Mucosa of descending colon (tissue), 3 donors: Measurements from ENCODE around the gene NPDC1. TPM values are rescaled to one million over a fixed set of nuclear protein-coding genes. Genes with fewer than 3 reads are reported as not detected.

Experiments
- ATAC-seq: fragments of 200-7000 bp; cut with Tn5 transposase; one replicate; pipeline ENCODE4 v1.9.1; 2020; ENCODE audit warnings: mild to moderate bottlenecking, moderate library complexity
- DNase-seq, 3 donors: peaks; one replicate each; pipeline ENCODE4 v3.0.0-alpha.2; 2020
- H3K36me3 ChIP-seq: fragments of 200-600 bp; one replicate; pipeline ENCODE4 v1.8.0; 2021; ENCODE audit warnings: low read depth, mild to moderate bottlenecking
- H3K4me1 ChIP-seq: fragments of 200-600 bp; one replicate; pipeline ENCODE4 v1.8.0; 2021; ENCODE audit warnings: low read depth, mild to moderate bottlenecking
- H3K4me3 ChIP-seq: fragments of 200-600 bp; one replicate; pipeline ENCODE4 v1.8.0; 2021; ENCODE audit warnings: mild to moderate bottlenecking
- H3K9me3 ChIP-seq: fragments of 200-600 bp; one replicate; pipeline ENCODE4 v1.8.0; 2021; ENCODE audit warnings: mild to moderate bottlenecking
- intact Hi-C, 2 donors: fragments of 100-400 bp; cut with DNase I in 1 of 2; cut with micrococcal nuclease in 1 of 2; formaldehyde crosslinking; loops; one replicate each; pipeline versions ENCODE4 v1.11.0 to v1.11.1; 2022; cut with DNase I, micrococcal nuclease
- total RNA-seq, 3 donors: library from RNA; stranded (reverse); fragmentation: NEBNext Ultra II Directional in 2 of 3; extraction: Animal tissue kit (Norgen Biotek cat#: 25700) in 2 of 3; gene quantifications; one replicate each; pipeline versions ENCODE4 v1.2.1 to v1.2.4, GENCODE V29; 2021 to 2023
- TF ChIP-seq, protein P1 (sequence below): fragments of 200-600 bp; IDR thresholded peaks from one replicate; pipeline ENCODE4 v1.8.0; 2022; ENCODE audit warnings: antibody characterized with exemption, mild to moderate bottlenecking
- donor health status: DM: no; HTN: no; CAD: no; lungs with moderate emphysema.
- donor health status: DM: no; HTN: no; CAD: no.
- donor health status: DM: no; HTN: yes; CAD: no.

NPDC1 gene
- total RNA-seq, 3 donors from 2014 or later = 78.6 to 177 (median 83.0) TPM

GRCh38 chr9:137030538-137031527 is 15.1 kb downstream of the NPDC1 start:
- DNase-seq (peak in 1 of 3 donors; percentile 86), ATAC-seq (no peak)
- intact Hi-C loops = loop anchor here in 1 of 2 donors (5.0 kb wide), 1 partner anchor 249 kb away; no protein-coding TSS in a partner anchor
- Histone ChIP-seq H3K4me1 (peaks cover 54% of the 10 kb centered on the region), H3K36me3 (no peaks in the 10 kb centered on the region), H3K9me3 (no peaks in the 10 kb centered on the region), H3K4me3 (no peak overlapping the region)
- TF ChIP-seq, protein P1, sequence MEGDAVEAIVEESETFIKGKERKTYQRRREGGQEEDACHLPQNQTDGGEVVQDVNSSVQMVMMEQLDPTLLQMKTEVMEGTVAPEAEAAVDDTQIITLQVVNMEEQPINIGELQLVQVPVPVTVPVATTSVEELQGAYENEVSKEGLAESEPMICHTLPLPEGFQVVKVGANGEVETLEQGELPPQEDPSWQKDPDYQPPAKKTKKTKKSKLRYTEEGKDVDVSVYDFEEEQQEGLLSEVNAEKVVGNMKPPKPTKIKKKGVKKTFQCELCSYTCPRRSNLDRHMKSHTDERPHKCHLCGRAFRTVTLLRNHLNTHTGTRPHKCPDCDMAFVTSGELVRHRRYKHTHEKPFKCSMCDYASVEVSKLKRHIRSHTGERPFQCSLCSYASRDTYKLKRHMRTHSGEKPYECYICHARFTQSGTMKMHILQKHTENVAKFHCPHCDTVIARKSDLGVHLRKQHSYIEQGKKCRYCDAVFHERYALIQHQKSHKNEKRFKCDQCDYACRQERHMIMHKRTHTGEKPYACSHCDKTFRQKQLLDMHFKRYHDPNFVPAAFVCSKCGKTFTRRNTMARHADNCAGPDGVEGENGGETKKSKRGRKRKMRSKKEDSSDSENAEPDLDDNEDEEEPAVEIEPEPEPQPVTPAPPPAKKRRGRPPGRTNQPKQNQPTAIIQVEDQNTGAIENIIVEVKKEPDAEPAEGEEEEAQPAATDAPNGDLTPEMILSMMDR = no peak

DNA sequence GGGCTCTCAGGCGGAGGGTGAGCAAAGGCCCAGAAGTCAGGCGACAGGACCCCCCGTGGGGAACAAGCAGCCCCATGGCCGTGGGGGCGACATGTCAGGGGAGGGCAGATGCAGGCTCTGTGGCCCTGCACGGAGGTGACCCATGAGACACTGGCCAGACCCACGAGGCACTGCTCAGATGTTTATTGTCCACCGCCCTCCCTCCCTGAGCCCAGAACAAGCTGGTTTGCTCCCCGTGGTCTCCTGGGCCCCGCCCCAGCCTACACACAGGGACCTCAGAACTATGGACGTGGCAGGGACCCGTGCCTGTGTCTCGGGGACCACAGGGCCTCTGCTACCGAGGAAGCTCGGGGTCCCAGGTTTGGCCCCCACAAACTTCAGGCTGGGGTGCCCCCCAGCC is 16.0 kb downstream of the NPDC1 start:
- TF ChIP-seq, protein P1 = no peak
- intact Hi-C loops = loop anchor here in 1 of 2 donors (5.0 kb wide), 1 partner anchor 248 kb away; no protein-coding TSS in a partner anchor
- no peak overlapping the region for H3K4me3 ChIP-seq
- ATAC-seq (no peak), DNase-seq (no peak)
- H3K9me3 ChIP-seq = no peaks in the 10 kb centered on the region
- no peaks in the 10 kb centered on the region for H3K36me3 ChIP-seq
- peaks cover 48% of the 10 kb centered on the region for H3K4me1 ChIP-seq

DNA sequence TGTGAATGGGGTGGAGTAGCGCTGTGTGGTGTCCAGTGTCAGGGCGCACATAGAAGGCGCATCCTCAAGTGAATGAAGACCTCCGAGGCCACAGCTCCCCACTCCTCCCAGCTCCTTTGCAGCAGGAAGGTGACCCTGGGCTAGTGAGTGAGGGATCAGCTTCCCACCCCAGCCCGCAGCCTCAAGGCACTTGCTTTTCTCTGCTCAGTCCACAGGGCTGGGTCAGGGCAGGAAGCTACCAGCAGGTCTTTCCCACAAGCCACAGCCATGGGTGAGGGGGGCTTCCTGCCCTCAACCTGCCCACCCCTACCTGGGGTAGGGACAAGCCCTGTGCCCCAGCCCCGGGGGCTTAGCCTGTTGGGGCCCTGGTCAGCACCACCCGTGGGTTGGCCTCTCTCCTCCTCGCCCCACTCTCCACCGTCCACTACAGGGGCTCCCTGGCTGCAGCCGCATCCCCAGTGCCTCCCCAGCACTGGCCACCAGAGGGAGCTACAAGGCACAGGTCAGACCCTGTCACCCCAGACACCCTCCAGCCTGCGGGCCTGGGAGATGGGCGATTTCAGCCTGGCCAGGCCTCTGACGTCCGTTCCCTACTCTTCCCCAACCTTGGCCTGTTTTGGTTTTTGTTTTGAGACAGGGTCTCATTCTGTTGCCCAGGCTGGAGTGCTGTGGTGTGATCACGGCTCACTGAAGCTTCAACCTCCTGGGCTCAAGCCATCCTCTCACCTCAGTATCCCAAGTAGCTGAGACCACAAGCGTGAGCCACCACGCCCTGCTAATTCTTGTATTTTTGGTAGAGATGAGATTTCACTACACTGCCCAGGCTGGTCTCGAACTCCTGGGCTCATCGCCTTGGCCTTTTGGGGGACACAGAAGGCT is 16.7 kb downstream of the NPDC1 start:
- Histone ChIP-seq H3K4me3 (no peak overlapping the region), H3K9me3 (no peaks in the 10 kb centered on the region), H3K4me1 (peaks cover 41% of the 10 kb centered on the region), H3K36me3 (no peaks in the 10 kb centered on the region)
- DNase-seq (peak; percentile 85 to 90 (median 89)), ATAC-seq (peak; percentile 71)
- TF ChIP-seq, protein P1 = peak; percentile 92
- intact Hi-C loops = loop anchor here in 1 of 2 donors (5.0 kb wide), 1 partner anchor 242 kb away; no protein-coding TSS in a partner anchor

DNA sequence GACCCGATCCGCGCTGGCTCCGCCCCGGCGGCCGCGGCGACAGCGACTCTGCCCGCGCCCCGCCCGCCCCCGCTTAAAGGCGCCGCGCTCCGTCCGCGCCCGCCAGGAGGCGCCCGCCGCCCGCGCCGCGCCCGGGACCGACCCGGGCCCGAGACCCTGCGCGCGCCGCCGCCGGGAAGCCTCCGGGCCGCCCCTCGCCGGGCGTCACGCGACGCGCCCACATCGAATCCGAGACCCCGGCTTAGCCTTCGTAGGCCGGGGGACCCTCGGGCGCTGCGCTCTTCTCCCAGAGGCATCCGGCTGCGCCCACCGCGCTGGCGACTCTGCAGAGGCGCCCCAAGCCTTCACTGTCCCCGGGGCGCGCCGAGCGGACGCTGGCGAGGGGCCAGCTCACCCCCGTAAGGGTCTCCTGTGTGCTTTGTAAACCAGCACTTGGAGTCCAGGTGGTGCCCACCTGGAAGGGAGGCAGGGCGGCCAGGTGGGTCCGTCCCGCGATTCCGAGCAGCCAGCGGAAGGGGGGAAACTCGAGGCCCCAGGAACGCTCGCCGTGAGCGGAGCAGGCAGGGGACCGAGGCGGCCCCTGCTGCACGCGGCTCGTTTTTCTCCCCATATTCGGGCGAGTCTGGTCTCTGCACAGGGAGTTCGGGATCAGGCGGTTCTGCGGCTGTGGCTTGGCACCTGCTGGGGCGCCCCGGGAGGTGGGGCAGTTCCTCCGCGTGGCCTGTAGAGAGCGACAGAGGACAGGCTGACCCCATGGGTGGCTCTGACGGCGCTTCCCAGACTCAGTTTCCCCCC is 17.5 kb downstream of the NPDC1 start:
- Histone ChIP-seq H3K4me1 (peaks cover 42% of the 10 kb centered on the region), H3K36me3 (no peaks in the 10 kb centered on the region), H3K9me3 (no peaks in the 10 kb centered on the region), H3K4me3 (peak overlapping the region; percentile 24)
- intact Hi-C loops = loop anchor here in 1 of 2 donors (5.0 kb wide), 1 partner anchor 241 kb away; no protein-coding TSS in a partner anchor
- peak; percentile 81 to 86 (median 84) for DNase-seq
- ATAC-seq = peak; percentile 75
- TF ChIP-seq, protein P1 = peak; percentile 55
